T-cell (primary cell): Measurements from ENCODE around the gene PLCB4. TPM values are rescaled to one million over a fixed set of nuclear protein-coding genes. Genes with fewer than 3 reads are reported as not detected.

Source experiments
- ATAC-seq, 4 experiments: fragments of 200-7000 bp in 3 of 4; fragments of 150-1000 bp in 1 of 4; cut with Tn5 transposase; replicated peaks in 1 of 4; 1 replicate in 3 of 4; 2 replicates in 1 of 4; pipeline ENCODE4 v1.10.0; 2021; ENCODE audit warnings: moderate library complexity in 3 of 4, mild to moderate bottlenecking in 2 of 4, moderate number of reproducible peaks in 1 of 4
- CTCF ChIA-PET, 2 donors: fragments of 300-600 bp; sonication (Branson Sonifier 250); formaldehyde crosslinking; loops; one replicate each; lab custom pipeline; 2022; ENCODE audit warnings: antibody characterized with exemption in 2 of 2; lab: Charles Lee
- POLR2A ChIA-PET, 2 donors: fragments of 300-600 bp; sonication (Branson Sonifier 250); formaldehyde crosslinking; loops; one replicate each; lab custom pipeline; 2022; ENCODE audit warnings: antibody characterized with exemption in 2 of 2; lab: Charles Lee
- DNase-seq, 35 experiments: peaks; one replicate each; pipeline versions ENCODE4 v3.0.0 to v3.0.0-alpha.2; 2013 to 2023
- H3K27ac ChIP-seq: one replicate; pipeline ENCODE4 v1.5.1; 2013; ENCODE audit warnings: low read length
- H3K27me3 ChIP-seq, 2 experiments: replicated peaks in 1 of 2; 1 replicate in 1 of 2; 2 replicates in 1 of 2; pipeline versions ENCODE4 v1.6.1 to v1.7.0; 2013; ENCODE audit warnings: low read length in 1 of 2, mixed read lengths in 1 of 2; ENCODE audit not compliant: control insufficient read depth in 2 of 2, insufficient read depth in 2 of 2; ENCODE audit errors: extremely low read depth in 1 of 2
- H3K36me3 ChIP-seq, 2 donors: 1 replicate in 1 of 2; 2 replicates in 1 of 2; pipeline versions ENCODE4 v1.6.1 to v1.7.0; 2013; ENCODE audit warnings: low read length in 1 of 2; ENCODE audit not compliant: control insufficient read depth in 2 of 2, insufficient read depth in 1 of 2; ENCODE audit errors: extremely low read depth in 1 of 2
- H3K4me1 ChIP-seq, 2 experiments: 1 replicate in 1 of 2; 2 replicates in 1 of 2; pipeline versions ENCODE4 v1.6.1 to v1.7.0; 2013; ENCODE audit warnings: low read length in 2 of 2, mixed read lengths in 1 of 2; ENCODE audit not compliant: insufficient read depth in 2 of 2, control insufficient read depth in 1 of 2; ENCODE audit errors: extremely low read depth in 1 of 2
- H3K4me3 ChIP-seq, 2 donors: 1 replicate in 1 of 2; 2 replicates in 1 of 2; pipeline versions ENCODE4 v1.5.1 to v1.7.0; 2013; ENCODE audit warnings: mild to moderate bottlenecking in 2 of 2, low read length in 1 of 2, moderate library complexity in 1 of 2; ENCODE audit not compliant: control insufficient read depth in 1 of 2; ENCODE audit errors: extremely low read depth in 1 of 2
- H3K9me3 ChIP-seq: 2 replicates; pipeline ENCODE4 v1.7.0; 2013
- H3K27ac Mint-ChIP-seq, 2 donors: one replicate each; pipeline ENCODE4 v1.8.0; 2020 to 2021; ENCODE audit warnings: mild to moderate bottlenecking in 2 of 2, mixed read lengths in 2 of 2
- H3K27me3 Mint-ChIP-seq, 2 donors: one replicate each; pipeline ENCODE4 v1.8.0; 2021 to 2022; ENCODE audit warnings: mixed read lengths in 2 of 2
- H3K36me3 Mint-ChIP-seq: one replicate; pipeline ENCODE4 v1.8.0; 2021; ENCODE audit warnings: mixed read lengths
- H3K4me1 Mint-ChIP-seq, 3 donors: one replicate each; pipeline ENCODE4 v1.8.0; 2020 to 2022; ENCODE audit warnings: mixed read lengths in 3 of 3, mild to moderate bottlenecking in 1 of 3
- H3K4me3 Mint-ChIP-seq, 3 donors: one replicate each; pipeline ENCODE4 v1.8.0; 2020 to 2022; ENCODE audit warnings: mild to moderate bottlenecking in 3 of 3, mixed read lengths in 3 of 3, moderate library complexity in 3 of 3
- H3K9me3 Mint-ChIP-seq, 3 donors: one replicate each; pipeline ENCODE4 v1.8.0; 2020 to 2022; ENCODE audit warnings: mixed read lengths in 3 of 3
- WGBS: methylation state at CpG from one replicate; pipeline ENCODE4 v1.1.5; 2013; ENCODE audit warnings: missing lambda C conversion rate; ENCODE audit not compliant: insufficient coverage; 5-methylcytosine and 5-hydroxymethylcytosine counted together
- total RNA-seq, 35 experiments: library from RNA in 6 of 35; stranded (reverse) in 6 of 35; fragments of 120-200 nt in 1 of 35; gene quantifications; one replicate each; pipeline versions ENCODE4 v1.2.1 to v1.2.4 and lab custom pipeline; 2013 to 2026

PLCB4 gene
- total RNA-seq, 5 donors from 2014 or later (not counting 1 experiment from before 2014, with no cell fraction given), result 0.06 to 0.07 TPM; not detected in 3

DNA sequence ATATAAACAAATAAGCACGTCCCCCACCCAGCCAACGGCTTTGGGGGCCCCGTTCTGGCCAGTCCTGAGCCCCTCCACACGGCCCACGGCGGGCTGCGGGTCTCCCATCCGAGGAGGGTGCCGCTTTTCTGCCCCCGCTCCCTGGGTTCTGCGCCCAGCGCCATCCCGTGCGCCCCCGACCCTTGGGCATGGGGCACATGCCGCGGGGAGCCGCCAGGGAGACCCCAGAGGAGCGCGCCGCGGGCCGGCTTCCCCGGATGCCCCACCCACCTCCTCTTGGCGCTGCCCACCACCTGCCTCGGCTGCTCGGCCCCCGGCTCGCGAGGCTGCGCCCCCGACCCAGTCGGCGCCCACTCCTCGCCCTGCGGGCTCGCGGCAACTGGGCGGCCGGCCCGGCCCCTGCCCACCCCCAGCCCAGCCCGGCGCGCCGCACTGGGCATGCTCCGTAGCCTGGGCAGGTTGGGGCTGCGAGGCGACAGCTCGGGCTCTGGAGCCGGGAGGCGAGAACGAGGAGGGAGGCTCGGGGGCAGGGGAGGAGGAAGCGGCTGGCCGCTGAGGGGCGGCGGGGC lies 570 bp upstream of the PLCB4 start:
- H3K36me3 ChIP-seq, result no peaks in the 10 kb centered on the region
- peaks cover 18 to 30% of the 10 kb centered on the region in 2 donors for H3K27me3 Mint-ChIP-seq
- peaks cover 0 to 7% (median 3%) of the 10 kb centered on the region in 3 donors for H3K9me3 Mint-ChIP-seq
- peak overlapping the region in 1 of 2 donors; percentile 59 for H3K4me3 ChIP-seq
- CTCF ChIA-PET, result no interaction called here
- H3K27ac ChIP-seq, result no peak overlapping the region
- H3K4me1 Mint-ChIP-seq, result peaks cover 3 to 5% (median 4%) of the 10 kb centered on the region in 3 donors
- DNase-seq (no peak), ATAC-seq (peak in 2 of 4 experiments; percentile 13 to 27)
- POLR2A ChIA-PET, result no interaction called here
- H3K4me1 ChIP-seq, result no peaks in the 10 kb centered on the region
- peaks cover 3% of the 10 kb centered on the region for H3K36me3 Mint-ChIP-seq
- WGBS, result 3% methylated on average over 52 of the region's 57 CpGs
- peaks cover 2 to 14% of the 10 kb centered on the region in 2 experiments for H3K27me3 ChIP-seq
- no peaks in the 10 kb centered on the region for H3K9me3 ChIP-seq
- H3K4me3 Mint-ChIP-seq, result no peak overlapping the region
- no peak overlapping the region for H3K27ac Mint-ChIP-seq

DNA sequence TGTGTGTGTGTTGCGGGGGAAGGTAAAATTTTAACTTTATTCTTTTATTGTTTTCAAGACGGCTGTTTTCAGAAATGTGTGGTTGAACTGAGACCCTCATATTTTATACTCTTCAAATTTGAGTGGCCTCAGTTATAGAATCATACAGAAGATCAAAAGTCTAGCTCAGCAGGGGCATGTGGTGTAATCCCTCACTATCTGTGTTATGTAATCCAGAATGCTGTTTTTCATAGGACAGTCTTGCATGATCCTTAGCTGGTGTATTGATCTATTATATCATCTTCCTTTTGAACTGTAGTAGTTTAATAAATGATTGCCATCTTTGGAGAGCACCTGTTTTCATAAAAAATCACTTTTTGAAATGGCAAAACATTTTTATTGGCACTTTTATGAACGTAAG lies 1.4 kb downstream of the PLCB4 start:
- ATAC-seq (no peak), DNase-seq (no peak)
- no peaks in the 10 kb centered on the region for H3K9me3 ChIP-seq
- Mint-ChIP-seq H3K27ac (no peak overlapping the region), H3K9me3 (peaks cover 0 to 3% (median 0%) of the 10 kb centered on the region in 3 donors), H3K4me1 (peaks cover 3 to 5% (median 4%) of the 10 kb centered on the region in 3 donors), H3K27me3 (peaks cover 18 to 30% of the 10 kb centered on the region in 2 donors), H3K36me3 (peaks cover 3% of the 10 kb centered on the region), H3K4me3 (no peak overlapping the region)
- ChIA-PET POLR2A (no interaction called here), CTCF (no interaction called here)
- WGBS, result no CpG with 5 or more reads among the region's 3 CpGs
- H3K36me3 ChIP-seq, result no peaks in the 10 kb centered on the region
- no peak overlapping the region for H3K27ac ChIP-seq
- no peak overlapping the region for H3K4me3 ChIP-seq
- H3K4me1 ChIP-seq, result no peaks in the 10 kb centered on the region
- H3K27me3 ChIP-seq, result peaks cover 2 to 14% of the 10 kb centered on the region in 2 experiments

DNA sequence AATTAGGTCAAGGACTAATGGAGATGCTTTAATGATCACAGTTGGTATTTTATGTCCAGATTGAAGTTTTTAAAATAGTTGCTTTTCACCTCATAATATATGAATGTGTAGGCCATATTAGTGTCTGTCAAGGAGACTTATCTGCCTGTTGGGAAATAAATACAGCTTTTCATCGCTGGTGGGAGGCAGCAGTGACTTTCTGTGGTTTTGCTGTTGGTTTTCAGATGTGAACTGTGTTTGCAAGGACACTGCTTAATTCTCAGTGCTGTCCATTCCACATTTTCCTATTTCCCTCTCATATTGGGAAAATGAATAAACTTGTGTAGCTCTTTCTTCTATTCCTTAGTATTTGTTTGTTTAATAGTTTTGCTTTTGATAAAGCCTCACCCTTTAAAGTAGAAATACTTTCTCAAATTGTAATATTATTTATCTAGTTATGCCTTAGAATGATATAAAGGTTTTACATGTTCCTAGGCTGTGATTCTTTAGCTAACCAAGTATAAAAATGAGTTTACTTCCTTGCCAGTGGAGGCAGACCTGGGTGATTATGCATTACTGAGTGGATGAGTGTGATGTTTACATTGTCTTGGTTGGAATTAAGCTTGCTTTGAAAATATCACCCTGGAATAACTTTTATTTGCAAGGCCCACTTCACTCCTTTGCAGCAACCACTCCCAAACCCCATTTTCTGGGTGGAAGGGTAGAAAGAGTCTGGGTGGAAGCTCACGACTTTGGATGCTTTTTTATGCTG lies 3.3 kb downstream of the PLCB4 start:
- H3K4me3 ChIP-seq, result no peak overlapping the region
- POLR2A ChIA-PET, result no interaction called here
- no peaks in the 10 kb centered on the region for H3K9me3 ChIP-seq

DNA sequence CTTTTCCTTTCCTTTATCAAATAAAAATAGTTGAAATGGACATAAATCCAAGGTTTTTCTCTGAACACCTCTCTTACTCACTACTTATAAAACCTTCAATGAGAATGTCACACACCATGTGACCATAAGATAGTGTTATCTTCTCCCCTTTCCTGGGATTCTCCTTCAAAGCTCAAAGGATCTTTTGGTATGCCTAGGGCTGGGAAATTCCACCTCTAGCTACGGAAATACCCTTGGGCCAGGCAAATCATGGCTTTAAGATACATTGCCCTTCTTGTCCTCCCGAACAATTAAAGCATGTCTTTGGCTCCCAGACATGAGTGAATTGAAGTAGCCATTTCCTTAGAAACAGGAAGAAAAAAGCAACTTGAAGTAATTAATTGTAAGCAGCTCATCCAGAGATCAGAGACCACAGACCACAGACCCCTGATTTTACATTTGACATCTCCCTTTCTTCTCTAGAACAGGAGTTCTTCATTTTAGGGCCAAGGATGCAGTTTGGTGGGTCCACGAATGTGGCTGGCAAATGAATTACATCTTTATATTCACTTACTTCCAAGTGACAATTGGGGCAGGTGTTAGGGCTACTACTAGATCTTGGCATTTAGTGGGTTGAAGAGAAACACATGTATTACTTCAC lies 4.1 kb downstream of the PLCB4 start:
- ChIA-PET CTCF (no interaction called here), POLR2A (no interaction called here)
- Mint-ChIP-seq H3K27me3 (peaks cover 18 to 20% of the 10 kb centered on the region in 2 donors), H3K9me3 (peaks cover 0 to 3% (median 0%) of the 10 kb centered on the region in 3 donors), H3K4me1 (peaks cover 3 to 5% (median 4%) of the 10 kb centered on the region in 3 donors), H3K4me3 (no peak overlapping the region), H3K36me3 (peaks cover 3% of the 10 kb centered on the region), H3K27ac (no peak overlapping the region)
- DNase-seq (no peak), ATAC-seq (no peak)
- Histone ChIP-seq H3K27me3 (peaks cover 0 to 7% of the 10 kb centered on the region in 2 experiments), H3K27ac (no peak overlapping the region), H3K4me3 (no peak overlapping the region), H3K4me1 (no peaks in the 10 kb centered on the region), H3K9me3 (no peaks in the 10 kb centered on the region), H3K36me3 (no peaks in the 10 kb centered on the region)
- WGBS, result 60% methylated on average over 1 of the region's 3 CpGs

More for the DNA sequence above, 3.3 kb downstream of the PLCB4 start:
- Histone ChIP-seq H3K4me1 (no peaks in the 10 kb centered on the region), H3K36me3 (no peaks in the 10 kb centered on the region), H3K27me3 (peaks cover 2 to 16% of the 10 kb centered on the region in 2 experiments), H3K27ac (no peak overlapping the region)
- CTCF ChIA-PET, result interaction anchor here in 1 of 2 donors (0.6 kb wide), 1 partner anchor 10 kb away, joined by 4 read pairs; no protein-coding TSS in a partner anchor
- Mint-ChIP-seq H3K4me3 (no peak overlapping the region), H3K27ac (no peak overlapping the region), H3K4me1 (peaks cover 3 to 5% (median 4%) of the 10 kb centered on the region in 3 donors), H3K27me3 (peaks cover 18 to 28% of the 10 kb centered on the region in 2 donors), H3K36me3 (peaks cover 3% of the 10 kb centered on the region), H3K9me3 (peaks cover 0 to 3% (median 0%) of the 10 kb centered on the region in 3 donors)
- ATAC-seq (no peak), DNase-seq (no peak)
- WGBS, result no CpG with 5 or more reads among the region's 2 CpGs

DNA sequence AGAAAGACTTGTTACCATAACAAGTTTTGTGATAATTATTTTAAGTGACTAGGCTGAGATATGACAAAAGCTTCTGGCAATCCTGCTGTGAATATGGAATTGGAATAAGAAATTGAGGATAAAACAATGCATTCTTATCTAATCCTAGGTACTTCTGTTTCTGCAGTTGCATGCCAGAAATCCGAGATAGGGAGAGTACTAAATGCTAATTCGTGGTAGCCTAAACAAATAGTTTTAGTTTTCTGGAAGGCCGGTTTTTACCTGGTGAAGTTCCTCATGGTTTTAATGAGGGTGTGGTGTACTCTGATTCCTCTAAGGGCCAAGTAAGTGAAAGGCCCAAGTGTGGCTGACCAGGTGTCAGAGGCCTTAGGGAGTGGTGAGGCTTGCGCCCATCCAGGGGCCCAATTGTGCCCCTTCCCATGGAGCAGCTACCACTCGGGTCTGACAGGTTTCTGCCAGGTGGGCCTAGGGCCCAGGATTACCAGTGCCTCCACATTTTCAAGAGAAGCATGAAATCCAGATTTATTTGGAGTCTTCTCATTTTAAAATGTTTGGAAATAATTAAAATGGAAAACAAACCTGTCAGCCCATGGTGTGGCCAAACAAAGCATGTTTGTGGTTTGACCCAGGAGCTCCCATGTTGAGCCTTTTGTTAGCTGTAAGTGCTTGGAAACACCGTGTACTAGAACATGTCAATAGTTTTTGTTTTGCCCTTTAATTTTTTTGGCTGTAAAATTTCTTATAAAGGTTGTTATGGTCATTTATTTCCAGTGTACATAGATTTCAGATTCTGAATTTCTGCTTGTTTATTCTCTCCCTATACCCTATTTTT lies 6.6 kb downstream of the PLCB4 start:
- POLR2A ChIA-PET, result no interaction called here
- Mint-ChIP-seq H3K27me3 (peaks cover 4 to 5% of the 10 kb centered on the region in 2 donors), H3K27ac (no peak overlapping the region), H3K4me1 (no peaks in the 10 kb centered on the region), H3K4me3 (no peak overlapping the region), H3K36me3 (no peaks in the 10 kb centered on the region), H3K9me3 (no peaks in the 10 kb centered on the region)
- Histone ChIP-seq H3K4me3 (no peak overlapping the region), H3K27ac (no peak overlapping the region), H3K27me3 (peaks cover 0 to 4% of the 10 kb centered on the region in 2 experiments), H3K9me3 (no peaks in the 10 kb centered on the region), H3K36me3 (no peaks in the 10 kb centered on the region), H3K4me1 (no peaks in the 10 kb centered on the region)
- 77% methylated on average over 2 of the region's 6 CpGs for WGBS
- CTCF ChIA-PET, result no interaction called here
- ATAC-seq (no peak), DNase-seq (no peak)

DNA sequence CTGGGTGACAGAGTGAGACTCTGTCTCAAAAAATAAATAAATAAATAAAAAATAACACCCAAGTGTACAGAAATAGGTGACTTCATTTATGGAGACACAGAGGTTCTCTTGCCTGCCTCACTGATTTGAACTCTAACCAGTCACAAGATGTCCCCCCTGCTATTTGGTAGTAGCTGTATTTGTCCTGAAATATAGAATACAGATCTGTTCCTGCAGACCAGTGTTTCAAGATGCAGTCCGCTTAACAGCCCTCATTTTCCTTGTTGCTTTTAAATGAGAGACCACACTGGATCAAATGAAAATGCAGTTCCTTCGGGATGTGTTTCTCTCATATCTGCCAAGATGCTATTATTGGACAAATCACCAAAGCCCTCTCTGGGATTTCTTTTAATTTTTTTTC lies 7.6 kb downstream of the PLCB4 start:
- Histone ChIP-seq H3K4me3 (no peak overlapping the region), H3K4me1 (no peaks in the 10 kb centered on the region), H3K27me3 (peaks cover 0 to 4% of the 10 kb centered on the region in 2 experiments), H3K27ac (no peak overlapping the region), H3K36me3 (no peaks in the 10 kb centered on the region), H3K9me3 (no peaks in the 10 kb centered on the region)
- no peak overlapping the region for H3K4me3 Mint-ChIP-seq
- WGBS, result no CpG with 5 or more reads among the region's 2 CpGs
- H3K36me3 Mint-ChIP-seq, result no peaks in the 10 kb centered on the region
- DNase-seq, result no peak
- no peaks in the 10 kb centered on the region for H3K4me1 Mint-ChIP-seq
- ATAC-seq, result no peak
- CTCF ChIA-PET, result no interaction called here
- no peak overlapping the region for H3K27ac Mint-ChIP-seq
- H3K9me3 Mint-ChIP-seq, result peaks cover 0 to 5% (median 4%) of the 10 kb centered on the region in 3 donors
- POLR2A ChIA-PET, result no interaction called here
- peaks cover 0 to 5% of the 10 kb centered on the region in 2 donors for H3K27me3 Mint-ChIP-seq
